DOHH2 (cell line): ENCODE measurements around the gene MLH3.

Source experiments
- H3F3A ChIP-seq: fragments of 200-600 bp; sonication (generic), shearing (Covaris generic); 2 replicates; pipeline ENCODE4 v1.6.0; 2016; ENCODE audit warnings: antibody characterized with exemption, mild to moderate bottlenecking; ENCODE audit not compliant: control insufficient read depth, insufficient read depth
- H3K27ac ChIP-seq: fragments of 200-600 bp; sonication (generic); 2 replicates; pipeline ENCODE4 v1.5.1; 2014; ENCODE audit warnings: low read depth, mild to moderate bottlenecking, low read length, moderate library complexity
- H3K27me3 ChIP-seq: fragments of 200-600 bp; sonication (generic); 2 replicates; pipeline ENCODE4 v1.6.1; 2014; ENCODE audit warnings: mild to moderate bottlenecking, low read length, mixed read lengths; ENCODE audit not compliant: control insufficient read depth
- H3K36me3 ChIP-seq: fragments of 200-600 bp; sonication (generic); 2 replicates; pipeline ENCODE4 v1.6.1; 2014; ENCODE audit warnings: mild to moderate bottlenecking, low read length, moderate library complexity, mixed read lengths; ENCODE audit not compliant: control insufficient read depth
- H3K4me1 ChIP-seq: fragments of 200-600 bp; sonication (generic); 2 replicates; pipeline ENCODE4 v1.6.1; 2014; ENCODE audit warnings: mild to moderate bottlenecking, low read length, mixed read lengths; ENCODE audit not compliant: control insufficient read depth
- H3K4me2 ChIP-seq: fragments of 200-600 bp; sonication (generic); 2 replicates; pipeline ENCODE4 v1.6.0; 2014; ENCODE audit warnings: mild to moderate bottlenecking, low read length, moderate library complexity
- H3K4me3 ChIP-seq: fragments of 200-600 bp; sonication (generic); 2 replicates; pipeline ENCODE4 v1.5.1; 2014; ENCODE audit warnings: mild to moderate bottlenecking, low read length, mixed read lengths
- H3K79me2 ChIP-seq: fragments of 200-600 bp; sonication (generic); 2 replicates; pipeline ENCODE4 v1.6.1; 2014; ENCODE audit warnings: mild to moderate bottlenecking, low read length, mixed read lengths; ENCODE audit not compliant: control insufficient read depth
- H3K9me2 ChIP-seq: fragments of 200-600 bp; sonication (generic); replicated peaks from 2 replicates; pipeline ENCODE4 v1.6.1; 2014; ENCODE audit warnings: mild to moderate bottlenecking, low read length, mixed read lengths; ENCODE audit not compliant: control insufficient read depth
- H3K9me3 ChIP-seq: fragments of 200-600 bp; sonication (generic); 2 replicates; pipeline ENCODE4 v1.6.1; 2014; ENCODE audit warnings: antibody characterized with exemption, low read length, mixed read lengths; ENCODE audit not compliant: control insufficient read depth, insufficient read depth
- H4K20me1 ChIP-seq: fragments of 200-600 bp; sonication (generic); 2 replicates; pipeline ENCODE4 v1.6.0; 2014; ENCODE audit warnings: low read depth, mild to moderate bottlenecking, antibody characterized with exemption, low read length, moderate library complexity; ENCODE audit not compliant: control insufficient read depth, insufficient read depth
- EZH2phosphoT487 ChIP-seq: fragments of 200-600 bp; sonication (generic); IDR thresholded peaks from 2 replicates; pipeline ENCODE4 v1.6.1; 2017; ENCODE audit warnings: borderline replicate concordance, mild to moderate bottlenecking, antibody characterized with exemption, low read length, moderate library complexity, mixed read lengths
- TF ChIP-seq, protein P1 (sequence below): fragments of 200-600 bp; sonication (generic); IDR thresholded peaks from one replicate; pipeline ENCODE4 v1.5.1; 2014; ENCODE audit warnings: antibody characterized with exemption, mild to moderate bottlenecking, low read depth, low read length; ENCODE audit not compliant: poor library complexity, severe bottlenecking

Gene MLH3

DNA sequence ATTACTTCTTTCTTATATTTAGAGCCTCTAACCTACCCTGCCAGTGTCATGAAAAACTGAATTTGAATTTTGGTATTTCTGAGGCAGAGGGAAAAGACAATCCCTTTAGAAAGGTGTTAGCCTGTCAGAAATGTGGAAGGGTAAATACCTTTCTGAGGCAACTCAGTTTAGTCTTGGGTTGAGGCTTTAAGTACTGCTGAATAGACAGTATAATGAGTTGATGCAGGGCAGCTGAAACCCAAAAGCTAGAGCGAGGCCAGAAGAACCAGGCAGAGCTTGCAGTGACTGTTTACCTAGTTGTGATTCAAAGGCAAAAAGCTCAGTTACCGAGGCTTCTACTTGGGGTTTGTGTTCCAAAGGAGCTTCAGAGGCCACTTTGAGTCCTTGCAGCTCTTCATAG, 36.9 kb upstream of the MLH3 start:
- peaks cover 80% of the 10 kb centered on the region for H3K36me3 ChIP-seq

DNA sequence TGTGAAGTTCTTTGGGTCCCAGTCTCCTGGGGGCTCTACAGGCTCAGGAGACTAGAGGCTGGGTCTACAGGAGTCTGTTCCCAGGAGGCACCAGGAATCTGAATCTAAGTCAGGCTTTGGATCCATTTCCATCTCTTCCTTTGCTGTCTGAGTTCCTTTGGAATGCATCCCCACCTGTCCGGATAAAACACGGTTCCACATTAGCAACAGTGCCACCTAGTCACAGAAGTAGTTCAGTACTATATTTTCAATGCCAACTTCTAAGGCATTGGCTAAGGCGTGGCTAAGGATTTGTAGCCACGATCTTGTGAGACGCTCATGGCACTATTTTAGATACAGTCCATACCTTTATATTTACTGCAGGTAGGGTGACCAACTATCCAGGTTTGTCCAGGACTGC, 33.2 kb upstream of the MLH3 start:
- no peaks in the 10 kb centered on the region for H3K9me2 ChIP-seq
- no peak for TF ChIP-seq EZH2phosphoT487
- TF ChIP-seq, protein P1, sequence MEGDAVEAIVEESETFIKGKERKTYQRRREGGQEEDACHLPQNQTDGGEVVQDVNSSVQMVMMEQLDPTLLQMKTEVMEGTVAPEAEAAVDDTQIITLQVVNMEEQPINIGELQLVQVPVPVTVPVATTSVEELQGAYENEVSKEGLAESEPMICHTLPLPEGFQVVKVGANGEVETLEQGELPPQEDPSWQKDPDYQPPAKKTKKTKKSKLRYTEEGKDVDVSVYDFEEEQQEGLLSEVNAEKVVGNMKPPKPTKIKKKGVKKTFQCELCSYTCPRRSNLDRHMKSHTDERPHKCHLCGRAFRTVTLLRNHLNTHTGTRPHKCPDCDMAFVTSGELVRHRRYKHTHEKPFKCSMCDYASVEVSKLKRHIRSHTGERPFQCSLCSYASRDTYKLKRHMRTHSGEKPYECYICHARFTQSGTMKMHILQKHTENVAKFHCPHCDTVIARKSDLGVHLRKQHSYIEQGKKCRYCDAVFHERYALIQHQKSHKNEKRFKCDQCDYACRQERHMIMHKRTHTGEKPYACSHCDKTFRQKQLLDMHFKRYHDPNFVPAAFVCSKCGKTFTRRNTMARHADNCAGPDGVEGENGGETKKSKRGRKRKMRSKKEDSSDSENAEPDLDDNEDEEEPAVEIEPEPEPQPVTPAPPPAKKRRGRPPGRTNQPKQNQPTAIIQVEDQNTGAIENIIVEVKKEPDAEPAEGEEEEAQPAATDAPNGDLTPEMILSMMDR, result no peak
- peaks cover 6% of the 10 kb centered on the region; the same call in 1 of the 2 replicates for H4K20me1 ChIP-seq
- H3K4me2 ChIP-seq, result no peak overlapping the region
- H3K27ac ChIP-seq, result no peak overlapping the region
- peaks cover 76% of the 10 kb centered on the region for H3K36me3 ChIP-seq
- no peak overlapping the region for H3K4me3 ChIP-seq
- H3K4me1 ChIP-seq, result no peaks in the 10 kb centered on the region
- no peaks in the 10 kb centered on the region for H3K9me3 ChIP-seq
- no peaks in the 10 kb centered on the region for H3F3A ChIP-seq
- no peaks in the 10 kb centered on the region for H3K27me3 ChIP-seq
- H3K79me2 ChIP-seq, result no peaks in the 10 kb centered on the region

More for the DNA sequence above, 36.9 kb upstream of the MLH3 start:
- H3K9me2 ChIP-seq, result no peaks in the 10 kb centered on the region
- peaks cover 6% of the 10 kb centered on the region; the same call in 1 of the 2 replicates for H4K20me1 ChIP-seq
- TF ChIP-seq EZH2phosphoT487, result no peak
- TF ChIP-seq, protein P1, result no peak
- no peaks in the 10 kb centered on the region for H3K27me3 ChIP-seq
- no peaks in the 10 kb centered on the region for H3F3A ChIP-seq
- no peaks in the 10 kb centered on the region for H3K9me3 ChIP-seq
- no peak overlapping the region for H3K4me2 ChIP-seq
- H3K27ac ChIP-seq, result no peak overlapping the region
- no peak overlapping the region for H3K4me3 ChIP-seq
- H3K79me2 ChIP-seq, result no peaks in the 10 kb centered on the region
- no peaks in the 10 kb centered on the region for H3K4me1 ChIP-seq

DNA sequence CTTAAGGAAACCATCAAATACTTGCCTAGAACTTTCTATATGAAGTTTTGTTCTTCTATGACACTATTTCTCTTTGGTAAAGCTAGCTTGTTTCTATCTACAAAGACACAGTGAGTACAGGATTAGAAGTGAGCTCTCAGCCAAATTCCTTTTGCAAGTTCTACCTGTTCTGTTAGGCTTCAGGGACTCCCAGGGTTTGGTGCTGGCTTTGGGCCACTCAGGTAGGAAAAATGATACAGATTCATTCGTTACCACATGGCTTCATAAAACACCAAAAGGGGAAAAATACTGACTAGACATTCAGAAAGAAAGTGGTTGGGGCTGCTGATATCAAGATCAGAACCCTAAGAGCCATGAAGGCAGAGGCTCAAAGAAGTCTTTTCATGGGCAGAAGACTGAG, 32.0 kb upstream of the MLH3 start:
- Histone ChIP-seq H3K27me3 (no peaks in the 10 kb centered on the region), H4K20me1 (peaks cover 4% of the 10 kb centered on the region; the same call in 1 of the 2 replicates), H3F3A (0 out of 2 replicates have a peak, but pooled peaks cover 3% of the 10 kb centered on the region), H3K4me2 (no peak overlapping the region), H3K4me1 (no peaks in the 10 kb centered on the region), H3K9me3 (no peaks in the 10 kb centered on the region), H3K27ac (no peak overlapping the region), H3K79me2 (no peaks in the 10 kb centered on the region), H3K4me3 (no peak overlapping the region), H3K9me2 (no peaks in the 10 kb centered on the region), H3K36me3 (peaks cover 69% of the 10 kb centered on the region)
- TF ChIP-seq EZH2phosphoT487, result no peak
- TF ChIP-seq, protein P1, result no peak
